ENCODE data around the gene SRSF8. TPM values are rescaled to one million over a fixed set of nuclear protein-coding genes. Genes with fewer than 3 reads are reported as not detected.
"Not testable (repeated sequence)": the region's sequence is repeated elsewhere in the genome, so short reads cannot be mapped to it uniquely, and the experiment has no call there.

SRSF8 gene, protein sequence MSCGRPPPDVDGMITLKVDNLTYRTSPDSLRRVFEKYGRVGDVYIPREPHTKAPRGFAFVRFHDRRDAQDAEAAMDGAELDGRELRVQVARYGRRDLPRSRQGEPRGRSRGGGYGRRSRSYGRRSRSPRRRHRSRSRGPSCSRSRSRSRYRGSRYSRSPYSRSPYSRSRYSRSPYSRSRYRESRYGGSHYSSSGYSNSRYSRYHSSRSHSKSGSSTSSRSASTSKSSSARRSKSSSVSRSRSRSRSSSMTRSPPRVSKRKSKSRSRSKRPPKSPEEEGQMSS
- 32.5 and 40.4 TPM in 2 replicates for total RNA-seq
- long read RNA-seq, full-length matches to known transcripts = 8 of 8 reads
- long read RNA-seq, partial matches to known transcripts = 0 of 8 reads
- long read RNA-seq, other reads (novel, unspliced or antisense) = 0 of 8 reads

DNA sequence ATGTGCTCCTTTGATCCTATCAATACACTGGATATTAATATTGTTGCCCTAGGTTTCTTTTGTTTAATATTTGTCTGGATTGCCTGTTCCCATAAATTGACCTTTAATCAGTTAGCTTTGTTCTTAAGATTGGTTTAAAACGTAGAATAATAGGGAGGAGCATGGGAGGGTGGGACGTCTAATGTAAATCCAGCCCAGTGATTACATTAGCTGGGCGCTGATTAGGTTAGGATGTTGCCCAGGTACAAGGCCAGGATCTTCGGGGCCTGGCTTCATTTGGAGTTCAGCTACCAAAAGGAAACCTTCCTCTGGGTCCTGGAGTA, at the start of gene SRSF8:
Gene SRSF8, plus strand, starts transcription at position 204 of the 323 bp plus-strand sequence. CDS start 308 bp downstream, outside the sequence.
- H3K27me3 Mint-ChIP-seq (ENCODE audit: low read depth) = no peaks in the 10 kb centered on the region

DNA sequence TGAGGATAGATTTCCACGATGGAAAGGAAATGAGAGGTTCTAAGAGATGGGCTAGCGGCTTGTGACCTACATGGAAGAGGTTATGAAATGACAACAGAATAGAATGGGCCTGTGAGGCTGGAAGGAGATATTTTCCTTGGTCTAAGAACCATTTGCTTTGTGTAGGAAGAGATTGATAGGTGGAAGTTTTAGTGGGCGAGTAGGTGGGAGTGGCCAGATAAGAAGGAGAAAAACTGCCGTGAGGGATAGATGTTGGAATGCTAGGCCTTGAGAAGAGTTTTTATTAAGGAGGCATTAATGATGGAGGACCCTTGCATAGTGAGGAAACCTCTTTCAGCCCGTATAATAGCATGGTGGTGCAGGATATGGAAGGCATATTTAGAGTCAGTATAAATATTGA, 45.3 kb upstream of the SRSF8 start:
- not testable (repeated sequence) for H3K27ac Mint-ChIP-seq (ENCODE audit: unreplicated experiment)

More for the DNA sequence above, at the start of gene SRSF8:
- H3K4me1 Mint-ChIP-seq = peaks cover 37% of the 10 kb centered on the region
- peak within 1 kb of the TSS; percentile 98 for H3K4me3 Mint-ChIP-seq
- no peaks in the 10 kb centered on the region for H3K9me3 Mint-ChIP-seq
- TF ChIP-seq, protein P1, sequence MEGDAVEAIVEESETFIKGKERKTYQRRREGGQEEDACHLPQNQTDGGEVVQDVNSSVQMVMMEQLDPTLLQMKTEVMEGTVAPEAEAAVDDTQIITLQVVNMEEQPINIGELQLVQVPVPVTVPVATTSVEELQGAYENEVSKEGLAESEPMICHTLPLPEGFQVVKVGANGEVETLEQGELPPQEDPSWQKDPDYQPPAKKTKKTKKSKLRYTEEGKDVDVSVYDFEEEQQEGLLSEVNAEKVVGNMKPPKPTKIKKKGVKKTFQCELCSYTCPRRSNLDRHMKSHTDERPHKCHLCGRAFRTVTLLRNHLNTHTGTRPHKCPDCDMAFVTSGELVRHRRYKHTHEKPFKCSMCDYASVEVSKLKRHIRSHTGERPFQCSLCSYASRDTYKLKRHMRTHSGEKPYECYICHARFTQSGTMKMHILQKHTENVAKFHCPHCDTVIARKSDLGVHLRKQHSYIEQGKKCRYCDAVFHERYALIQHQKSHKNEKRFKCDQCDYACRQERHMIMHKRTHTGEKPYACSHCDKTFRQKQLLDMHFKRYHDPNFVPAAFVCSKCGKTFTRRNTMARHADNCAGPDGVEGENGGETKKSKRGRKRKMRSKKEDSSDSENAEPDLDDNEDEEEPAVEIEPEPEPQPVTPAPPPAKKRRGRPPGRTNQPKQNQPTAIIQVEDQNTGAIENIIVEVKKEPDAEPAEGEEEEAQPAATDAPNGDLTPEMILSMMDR (conservative IDR thresholded peaks at IDR 0.05) = no peak
- peaks cover 8% of the 10 kb centered on the region for H3K36me3 Mint-ChIP-seq (ENCODE audit: low read depth)
- peak within 1 kb of the TSS; percentile 98 for H3K27ac Mint-ChIP-seq (ENCODE audit: unreplicated experiment)
- no peak for DNase-seq (ENCODE audit: low read depth, low spot score)

DNA sequence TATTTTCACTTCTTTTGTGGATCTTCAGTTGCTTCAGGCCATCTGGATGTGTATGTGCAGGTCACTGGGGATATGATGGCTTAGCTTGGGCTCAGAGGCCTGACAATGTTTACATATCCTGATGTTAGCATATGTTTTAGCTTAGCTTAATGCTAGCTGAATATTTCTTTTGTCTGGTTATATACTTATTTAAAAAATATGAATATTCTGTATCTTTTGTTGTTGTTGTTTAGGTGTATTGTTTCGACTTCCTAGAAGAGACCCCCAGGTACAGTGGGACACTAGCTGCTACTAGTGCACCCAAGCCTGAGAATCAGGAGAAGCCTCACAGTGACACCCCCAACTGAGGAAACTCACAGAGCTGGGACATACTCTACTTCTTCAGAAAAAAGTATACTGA, 41.8 kb upstream of the SRSF8 start, which contains the start of gene KDM4E:
Gene KDM4E, plus strand, starts transcription at position 301 of the 400 bp plus-strand sequence. CDS start 300 bp downstream, outside the sequence.
- Mint-ChIP-seq H3K27ac (ENCODE audit: unreplicated experiment) (no peak within 1 kb of the TSS), H3K4me3 (no peak within 1 kb of the TSS), H3K27me3 (ENCODE audit: low read depth) (no peaks in the 10 kb centered on the region), H3K36me3 (ENCODE audit: low read depth) (no peaks in the 10 kb centered on the region), H3K4me1 (no peaks in the 10 kb centered on the region), H3K9me3 (peaks cover 4% of the 10 kb centered on the region)
- TF ChIP-seq, protein P1 (conservative IDR thresholded peaks at IDR 0.05) = no peak
- DNase-seq (ENCODE audit: low read depth, low spot score) = no peak

More for the DNA sequence above, 45.3 kb upstream of the SRSF8 start:
- H3K36me3 Mint-ChIP-seq (ENCODE audit: low read depth); H3K27me3 Mint-ChIP-seq (ENCODE audit: low read depth); DNase-seq (ENCODE audit: low read depth, low spot score); H3K4me3 Mint-ChIP-seq; H3K9me3 Mint-ChIP-seq; H3K4me1 Mint-ChIP-seq: not testable (repeated sequence)

DNA sequence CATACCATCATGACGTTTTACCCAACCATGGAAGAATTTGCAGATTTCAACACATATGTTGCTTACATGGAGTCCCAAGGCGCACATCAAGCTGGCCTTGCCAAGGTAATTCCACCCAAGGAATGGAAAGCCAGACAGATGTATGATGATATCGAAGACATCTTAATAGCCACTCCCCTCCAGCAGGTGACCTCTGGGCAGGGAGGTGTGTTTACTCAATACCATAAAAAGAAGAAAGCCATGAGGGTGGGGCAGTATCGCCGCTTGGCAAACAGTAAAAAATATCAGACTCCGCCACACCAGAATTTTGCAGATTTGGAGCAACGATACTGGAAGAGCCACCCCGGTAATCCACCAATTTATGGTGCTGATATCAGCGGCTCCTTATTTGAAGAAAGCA, 41.1 kb upstream of the SRSF8 start:
- H3K36me3 Mint-ChIP-seq (ENCODE audit: low read depth); H3K27ac Mint-ChIP-seq (ENCODE audit: unreplicated experiment); H3K4me1 Mint-ChIP-seq; H3K27me3 Mint-ChIP-seq (ENCODE audit: low read depth); H3K4me3 Mint-ChIP-seq; H3K9me3 Mint-ChIP-seq; DNase-seq (ENCODE audit: low read depth, low spot score): not testable (repeated sequence)

DNA sequence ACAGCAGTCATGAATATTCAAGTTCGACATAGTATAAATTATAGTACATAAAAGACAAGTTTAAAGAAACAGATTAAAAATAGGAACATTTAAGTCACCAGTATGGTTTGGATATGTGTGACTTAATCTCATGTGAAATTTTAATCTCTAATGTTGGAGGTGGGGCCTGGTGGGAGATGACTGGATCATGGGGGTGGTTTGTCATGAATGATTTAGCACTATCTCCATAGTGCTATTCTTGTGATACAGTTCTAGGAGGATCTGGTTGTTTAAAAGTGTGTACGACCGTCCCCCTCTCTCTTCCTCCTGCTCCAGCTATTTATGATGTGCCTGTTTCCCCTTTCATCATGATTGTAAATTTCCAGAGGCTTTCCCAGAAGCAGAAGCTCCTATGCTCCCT, 38.4 kb upstream of the SRSF8 start:
- no peak overlapping the region for H3K27ac Mint-ChIP-seq (ENCODE audit: unreplicated experiment)
- no peak for DNase-seq (ENCODE audit: low read depth, low spot score)
- H3K36me3 Mint-ChIP-seq (ENCODE audit: low read depth) = no peaks in the 10 kb centered on the region
- peaks cover 4% of the 10 kb centered on the region for H3K9me3 Mint-ChIP-seq
- H3K27me3 Mint-ChIP-seq (ENCODE audit: low read depth) = no peaks in the 10 kb centered on the region
- TF ChIP-seq, protein P1 (conservative IDR thresholded peaks at IDR 0.05) = no peak
- H3K4me1 Mint-ChIP-seq = no peaks in the 10 kb centered on the region
- H3K4me3 Mint-ChIP-seq = no peak overlapping the region

DNA sequence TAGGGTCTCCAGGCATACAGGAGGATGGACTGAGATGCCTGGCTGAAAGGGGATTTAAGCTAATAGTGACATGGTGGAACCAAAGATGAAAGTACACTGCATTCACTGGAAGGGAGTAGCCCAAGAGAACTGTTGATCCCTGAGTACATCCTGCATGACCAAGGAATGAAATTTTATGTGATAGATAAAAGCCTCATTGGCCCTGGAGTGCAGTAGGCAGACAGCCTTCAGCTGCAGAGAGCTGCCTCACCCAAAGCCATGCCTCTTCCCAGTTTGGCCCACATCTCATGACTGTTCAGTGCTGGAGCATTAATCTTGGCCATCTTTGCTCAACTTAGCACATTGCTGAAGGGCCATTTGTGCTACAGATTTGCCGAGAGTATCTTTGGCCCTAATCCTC, 33.7 kb upstream of the SRSF8 start:
- Mint-ChIP-seq H3K4me1 (no peaks in the 10 kb centered on the region), H3K36me3 (ENCODE audit: low read depth) (no peaks in the 10 kb centered on the region), H3K27ac (ENCODE audit: unreplicated experiment) (no peak overlapping the region), H3K9me3 (no peaks in the 10 kb centered on the region), H3K4me3 (no peak overlapping the region), H3K27me3 (ENCODE audit: low read depth) (no peaks in the 10 kb centered on the region)
- TF ChIP-seq, protein P1 (conservative IDR thresholded peaks at IDR 0.05) = no peak
- DNase-seq (ENCODE audit: low read depth, low spot score) = no peak

All from neural crest cell (in vitro differentiated cells).